ENCODE measurements around the gene FNDC3B. TPM values are rescaled to one million over a fixed set of nuclear protein-coding genes. Genes with fewer than 3 reads are reported as not detected.

Gene FNDC3B
- polyA plus RNA-seq, 1 donor, result 53.5 TPM

DNA sequence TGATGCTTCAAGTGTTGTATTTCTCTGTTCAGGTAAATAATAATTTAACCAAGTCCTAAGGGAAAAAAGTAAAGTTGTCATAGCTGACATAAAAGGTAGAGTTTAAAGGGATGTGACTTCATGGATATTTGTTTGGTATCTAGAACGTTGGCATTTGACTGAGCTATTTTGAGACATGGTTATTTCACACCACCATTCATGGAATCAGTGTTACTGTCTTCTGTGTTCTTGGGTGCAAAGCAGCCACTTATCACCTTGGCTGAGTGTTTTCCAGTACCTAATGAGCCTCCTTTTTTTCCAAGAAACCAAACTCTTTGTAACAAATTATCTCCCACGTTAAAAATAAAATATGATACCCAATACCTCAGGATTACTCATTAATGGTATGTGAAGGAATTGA, 253.0 kb downstream of the FNDC3B start:
- DNase-seq, result no peak

DNA sequence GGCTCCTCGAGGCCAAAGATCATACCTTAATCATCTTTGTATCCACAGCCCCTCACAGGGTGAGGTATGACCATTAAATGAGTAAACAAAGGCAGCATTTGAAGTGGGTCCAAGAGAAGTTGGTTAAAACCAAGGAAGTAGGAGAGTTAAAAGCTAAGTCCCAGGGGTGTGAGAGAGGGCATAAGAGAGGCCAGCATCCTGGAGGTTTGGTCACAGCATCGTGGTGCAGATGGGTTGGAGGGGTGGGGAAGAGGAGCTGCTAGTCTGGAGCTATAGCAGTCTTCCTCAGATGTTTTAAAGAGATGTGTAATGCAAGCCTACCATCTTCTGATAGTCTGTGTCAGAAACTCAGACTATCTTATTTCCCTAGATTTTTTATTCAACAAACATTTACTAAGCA, 253.7 kb downstream of the FNDC3B start:
- DNase-seq, result no peak

GRCh38 chr3:172294223-172294806, 254.9 kb downstream of the FNDC3B start:
- no peak for DNase-seq

DNA sequence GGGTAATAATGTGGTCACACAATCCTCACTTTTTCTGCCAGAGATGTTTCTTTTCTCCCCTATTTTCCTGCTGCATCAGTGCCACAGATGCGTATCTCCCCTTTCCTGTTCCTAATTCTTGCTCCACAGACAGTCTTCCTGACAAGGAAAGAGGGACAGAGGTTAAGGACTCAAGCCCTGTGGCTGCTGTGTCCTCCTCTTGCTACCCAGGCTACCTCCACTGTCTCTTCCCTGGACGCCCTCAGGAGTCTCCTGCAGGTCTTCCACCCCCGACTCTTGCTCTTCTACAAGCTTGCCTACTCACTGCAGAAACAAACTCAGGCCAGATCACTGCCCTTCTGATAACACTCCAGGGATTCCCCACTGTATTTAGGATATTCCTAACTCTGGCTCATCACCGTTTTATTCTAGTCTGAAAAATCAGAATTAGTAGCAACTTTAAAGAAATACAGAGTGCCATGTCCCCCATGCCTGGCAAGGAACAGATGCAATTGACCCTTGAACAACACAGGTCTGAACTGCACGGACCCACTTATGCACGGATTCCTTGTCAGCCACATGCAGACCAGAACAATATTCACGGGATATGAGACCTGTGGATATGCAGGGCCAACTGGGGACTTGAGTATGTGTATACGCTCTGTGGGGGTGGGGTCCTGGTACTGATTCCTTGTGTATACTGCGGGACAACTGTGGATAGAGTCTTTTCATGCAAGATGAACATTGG, 257.0 kb downstream of the FNDC3B start:
- no peak for DNase-seq

DNA sequence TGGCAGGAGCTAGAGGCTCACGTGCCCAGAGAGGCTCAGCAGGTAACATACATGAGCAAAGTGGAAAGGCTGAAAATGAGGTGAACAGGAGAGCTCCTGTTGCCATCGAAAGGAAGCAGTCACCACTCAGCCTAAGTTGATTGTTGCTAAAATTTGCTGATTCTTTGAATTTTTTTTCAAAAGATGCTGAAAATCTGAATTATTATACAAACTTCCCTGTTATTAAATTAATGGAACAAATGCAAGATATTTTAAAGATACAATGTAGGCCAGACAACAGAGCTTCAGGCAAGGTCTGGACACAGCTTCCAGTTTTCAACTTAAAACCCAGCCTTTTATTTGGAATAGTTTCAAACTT, 257.6 kb downstream of the FNDC3B start:
- no peak for DNase-seq

DNA sequence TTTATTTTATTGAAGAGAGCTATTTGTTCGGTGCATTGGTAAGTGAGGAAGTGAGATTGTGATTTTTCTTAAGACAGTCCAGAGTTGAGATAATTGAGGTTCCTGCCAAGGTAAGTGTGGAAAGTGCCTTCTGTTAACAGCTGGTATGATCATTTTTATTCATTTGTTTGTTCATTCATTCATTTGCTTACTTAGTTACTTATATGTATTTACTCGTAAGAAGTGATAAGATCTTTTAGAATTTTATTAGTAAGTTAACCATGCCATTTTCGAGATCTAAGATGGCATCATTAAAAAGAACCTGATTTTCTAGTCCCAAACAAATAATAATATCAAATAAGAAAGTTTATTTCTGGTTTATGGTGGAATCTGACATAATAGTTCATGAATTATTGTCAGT, 258.9 kb downstream of the FNDC3B start:
- no peak for DNase-seq

DNA sequence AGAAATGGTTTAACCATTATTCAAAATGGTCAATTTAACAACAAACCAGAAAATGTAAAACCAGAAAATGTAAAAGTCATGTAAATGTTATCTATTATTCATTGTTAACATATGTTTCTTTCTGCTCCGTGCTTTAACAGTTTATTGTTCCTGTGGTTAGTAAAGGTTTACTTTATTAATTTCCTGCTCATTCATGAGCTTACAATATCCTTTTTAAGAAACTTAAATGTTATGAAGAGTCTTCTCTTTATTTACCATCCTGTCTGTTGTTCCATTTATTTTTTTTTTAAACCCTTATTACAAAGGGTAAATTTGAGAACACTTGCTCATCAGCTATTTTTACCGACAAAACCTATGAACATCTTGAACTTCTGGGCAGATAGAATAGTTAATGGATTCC, 260.8 kb downstream of the FNDC3B start:
- no peak for DNase-seq

- no peak for DNase-seq
Observed at GRCh38 chr3:172300862-172301261, 261.5 kb downstream of the FNDC3B start.

DNA sequence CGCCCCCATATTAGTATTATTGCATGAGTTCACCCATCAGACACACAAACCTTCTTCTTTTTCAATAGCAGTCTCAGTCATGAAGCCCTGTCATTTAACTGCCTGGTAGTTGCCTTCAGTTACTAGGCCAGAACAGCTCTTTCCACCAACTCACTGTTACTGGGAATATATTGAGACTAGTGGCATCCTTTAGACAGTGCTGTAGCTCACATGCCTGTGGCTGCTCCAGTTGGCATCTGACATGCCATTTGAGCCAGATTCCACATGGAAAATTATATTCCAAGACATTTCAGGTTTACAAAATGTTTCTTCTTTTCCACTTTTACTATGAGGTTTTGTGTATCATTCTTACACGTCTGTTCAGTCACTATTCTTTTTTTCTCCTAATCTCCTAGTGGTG, 262.8 kb downstream of the FNDC3B start:
- DNase-seq, result no peak

DNA sequence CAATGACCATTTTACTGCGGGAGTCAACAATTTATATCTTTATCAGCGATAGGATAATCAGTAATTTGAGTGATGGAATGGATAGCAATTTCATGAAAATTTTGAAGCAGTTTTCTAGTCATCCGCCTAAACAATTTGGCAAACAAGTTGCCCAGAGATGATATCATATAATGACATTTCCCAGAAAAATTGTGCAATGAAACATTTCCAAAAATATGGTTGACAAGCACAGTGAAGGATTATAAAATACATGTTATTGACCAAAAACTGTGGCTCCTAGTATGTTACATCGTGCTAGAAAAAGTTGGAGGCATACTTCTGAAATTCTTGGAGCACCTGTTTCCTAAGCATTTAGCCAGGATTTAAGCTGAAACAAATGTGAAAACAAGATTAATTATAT, 263.8 kb downstream of the FNDC3B start:
- no peak for DNase-seq

- no peak for DNase-seq
Observed at GRCh38 chr3:172303941-172304558, 264.7 kb downstream of the FNDC3B start.

DNA sequence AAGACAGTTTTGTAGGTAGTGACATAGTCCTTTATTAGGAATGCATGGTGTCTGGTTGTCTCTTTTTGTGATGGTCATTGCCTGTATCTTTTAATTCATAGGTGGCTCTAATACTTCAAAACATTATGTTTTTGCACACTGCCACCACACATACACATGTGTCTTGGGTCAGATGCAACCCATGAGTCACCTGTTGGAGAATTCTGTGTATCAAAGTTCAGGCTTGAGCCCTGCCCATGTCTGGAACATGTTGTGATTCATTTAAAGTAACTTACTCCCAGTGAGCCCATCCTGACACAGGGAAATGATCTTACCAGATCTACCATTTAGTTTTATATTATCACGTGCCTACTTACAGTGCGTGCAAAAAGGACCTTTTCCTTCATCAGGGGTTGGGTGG, 266.2 kb downstream of the FNDC3B start:
- DNase-seq, result no peak

GRCh38 chr3:172305974-172306373, 266.6 kb downstream of the FNDC3B start:
- no peak for DNase-seq

DNA sequence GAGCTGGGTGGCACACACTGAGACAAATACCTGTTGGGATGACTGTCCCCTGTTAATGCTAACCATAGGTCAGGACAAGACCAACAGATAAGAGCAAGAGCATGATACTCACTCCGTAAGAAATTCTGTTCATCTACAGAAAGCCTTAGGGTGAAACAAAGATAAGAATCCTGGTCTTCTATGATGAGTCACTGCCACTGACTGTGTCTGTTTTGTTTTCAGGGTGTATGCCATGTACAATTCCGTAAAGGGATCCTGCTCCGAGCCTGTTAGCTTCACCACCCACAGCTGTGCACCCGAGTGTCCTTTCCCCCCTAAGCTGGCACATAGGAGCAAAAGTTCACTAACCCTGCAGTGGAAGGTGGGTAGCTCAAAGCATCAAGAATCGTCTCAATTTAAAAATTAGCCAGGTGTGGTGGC, 267.8 kb downstream of the FNDC3B start:
- DNase-seq, result no peak

- DNase-seq, result no peak
Observed at GRCh38 chr3:172309059-172309458, 269.7 kb downstream of the FNDC3B start.

- no peak for DNase-seq
Observed at GRCh38 chr3:172309741-172310427, 270.5 kb downstream of the FNDC3B start.

GRCh38 chr3:172310428-172310760, 271.0 kb downstream of the FNDC3B start:
- DNase-seq, result no peak

DNA sequence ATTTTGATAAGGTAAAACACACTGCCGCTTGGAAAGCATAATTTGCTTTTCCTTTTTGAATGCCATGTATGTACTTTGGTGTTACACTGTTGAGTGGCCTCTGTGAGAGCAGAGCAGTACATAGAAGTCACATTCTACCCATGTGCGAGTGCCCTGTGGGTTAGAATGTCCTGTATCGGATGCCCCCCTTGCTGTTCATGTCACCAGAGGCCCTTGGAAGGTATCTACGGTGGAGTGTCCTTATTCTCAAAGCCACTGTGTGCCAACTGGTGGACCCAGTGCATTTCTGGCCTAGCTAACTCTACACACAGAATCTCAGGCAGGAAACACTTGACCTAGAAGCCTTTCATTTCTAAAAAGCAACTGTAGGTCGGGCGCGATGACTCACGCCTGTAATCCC, 271.8 kb downstream of the FNDC3B start:
- DNase-seq, result no peak

DNA sequence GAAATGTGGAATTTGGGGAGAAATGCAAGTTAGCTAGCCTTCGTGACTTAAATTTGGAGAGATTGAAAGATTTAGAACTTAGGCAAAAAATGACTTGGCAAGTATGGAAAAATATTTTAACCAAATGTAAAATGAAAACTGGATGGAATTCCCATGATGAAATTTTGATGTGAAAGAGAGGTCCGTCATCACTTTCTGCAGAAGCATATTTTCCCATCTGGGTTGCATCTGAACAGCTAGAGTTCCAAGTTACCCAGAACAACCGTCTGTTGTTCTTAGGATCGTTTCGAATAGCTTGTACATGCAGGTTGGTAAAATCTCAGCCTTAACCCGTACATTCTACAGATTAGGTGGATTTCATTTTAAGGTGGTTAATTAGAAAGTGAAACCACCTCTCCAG, 272.6 kb downstream of the FNDC3B start:
- peak; percentile 55 for DNase-seq

GRCh38 chr3:172312711-172313110, 273.3 kb downstream of the FNDC3B start:
- DNase-seq, result no peak

GRCh38 chr3:172313671-172314070, 274.3 kb downstream of the FNDC3B start:
- DNase-seq, result no peak

DNA sequence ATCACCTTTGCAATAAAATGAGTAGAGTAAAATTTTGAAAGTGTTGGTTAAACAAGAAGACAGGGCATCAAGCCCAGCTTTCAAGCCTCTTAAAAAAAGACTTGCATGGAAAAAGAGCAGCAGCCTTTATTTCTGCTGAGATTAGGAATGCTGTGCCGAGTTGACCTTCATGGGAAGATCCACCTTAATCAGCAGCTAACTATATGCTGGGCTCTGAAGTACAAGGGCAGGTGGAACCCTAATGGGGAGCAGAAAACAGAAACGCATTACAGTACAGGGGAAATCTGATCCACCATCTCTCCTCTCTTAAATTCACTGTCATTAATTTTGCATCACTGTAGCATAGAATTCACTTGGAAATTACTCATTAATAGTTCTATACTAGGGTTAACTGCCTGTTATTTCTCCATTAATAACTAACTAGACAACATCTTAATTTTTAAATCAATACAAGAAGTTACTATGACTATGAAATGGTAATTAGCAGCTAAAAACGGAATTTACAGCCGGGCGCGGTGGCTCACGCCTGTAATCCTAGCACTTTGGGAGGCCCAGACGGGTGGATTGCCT, 275.3 kb downstream of the FNDC3B start:
- no peak for DNase-seq

GRCh38 chr3:172315401-172316091, 276.2 kb downstream of the FNDC3B start:
- no peak for DNase-seq

Measured in hindlimb muscle (tissue), 1 donor.